GM19239 (cell line): Measurements from ENCODE around the gene DCAF11.
A peak's percentile ranks its signal among the peaks of the same experiment; 100 is the strongest.

Experiments used
- DNase-seq: peaks from one replicate; pipeline ENCODE4 v3.0.0; 2011; ENCODE audit warnings: low spot score; ENCODE audit not compliant: insufficient read length
- FAIRE-seq: peaks from 2 replicates; lab custom pipeline; 2011; peaks lifted over from hg19 to GRCh38; lab: Jason Lieb, UNC

Gene DCAF11

DNA sequence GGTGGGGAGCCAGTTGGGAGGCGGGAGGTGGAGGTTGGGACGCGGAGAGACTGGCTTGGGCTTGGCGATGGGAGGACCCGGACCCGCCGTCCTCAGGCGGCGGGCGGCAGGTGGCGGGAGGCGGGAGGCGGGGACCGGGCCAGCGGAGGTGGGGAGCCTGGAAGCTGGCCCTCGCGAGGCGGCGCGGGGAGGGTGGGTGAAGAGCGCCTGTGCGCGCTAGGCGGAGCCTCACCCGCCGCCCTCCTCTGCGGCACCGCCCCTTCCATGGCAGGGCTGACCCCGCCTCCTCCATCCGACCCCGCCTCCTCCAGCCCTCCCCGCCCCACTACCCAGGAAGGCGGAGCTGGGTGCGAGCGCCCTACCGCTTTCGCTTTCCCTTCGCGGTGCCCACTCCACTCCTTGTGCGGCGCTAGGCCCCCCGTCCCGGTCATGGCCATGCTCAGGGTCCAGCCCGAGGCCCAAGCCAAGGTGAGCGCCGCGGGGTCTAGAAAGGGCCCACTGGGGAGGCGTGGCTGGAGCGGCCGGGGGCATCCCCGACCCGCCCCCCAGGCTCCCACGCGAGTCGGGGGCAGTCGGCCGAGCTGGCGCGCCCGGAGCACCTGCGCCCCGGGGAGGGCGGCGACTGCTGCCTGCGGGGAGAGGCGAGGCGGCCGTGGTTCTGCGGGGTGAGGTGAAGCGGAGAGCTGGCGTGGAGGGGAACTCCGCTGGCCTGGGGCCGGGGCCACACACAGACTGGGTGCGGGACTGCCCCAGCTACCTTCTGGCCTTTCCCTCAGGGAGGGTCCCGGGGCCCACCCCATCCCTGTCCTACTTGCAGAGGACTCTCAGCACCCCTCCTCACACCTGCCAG, 21.5 kb downstream of the DCAF11 start, which contains the start of gene PSME1:
PSME1 (plus strand) TSS at position 361 of the 850 bp plus-strand sequence; CDS start at position 430, 69 bp downstream.
- DNase-seq (peak; percentile 92), FAIRE-seq (peak; percentile 91)

GRCh38 chr14:24136684-24137528, 22.3 kb downstream of the DCAF11 start:
- FAIRE-seq (no peak), DNase-seq (no peak)

DNA sequence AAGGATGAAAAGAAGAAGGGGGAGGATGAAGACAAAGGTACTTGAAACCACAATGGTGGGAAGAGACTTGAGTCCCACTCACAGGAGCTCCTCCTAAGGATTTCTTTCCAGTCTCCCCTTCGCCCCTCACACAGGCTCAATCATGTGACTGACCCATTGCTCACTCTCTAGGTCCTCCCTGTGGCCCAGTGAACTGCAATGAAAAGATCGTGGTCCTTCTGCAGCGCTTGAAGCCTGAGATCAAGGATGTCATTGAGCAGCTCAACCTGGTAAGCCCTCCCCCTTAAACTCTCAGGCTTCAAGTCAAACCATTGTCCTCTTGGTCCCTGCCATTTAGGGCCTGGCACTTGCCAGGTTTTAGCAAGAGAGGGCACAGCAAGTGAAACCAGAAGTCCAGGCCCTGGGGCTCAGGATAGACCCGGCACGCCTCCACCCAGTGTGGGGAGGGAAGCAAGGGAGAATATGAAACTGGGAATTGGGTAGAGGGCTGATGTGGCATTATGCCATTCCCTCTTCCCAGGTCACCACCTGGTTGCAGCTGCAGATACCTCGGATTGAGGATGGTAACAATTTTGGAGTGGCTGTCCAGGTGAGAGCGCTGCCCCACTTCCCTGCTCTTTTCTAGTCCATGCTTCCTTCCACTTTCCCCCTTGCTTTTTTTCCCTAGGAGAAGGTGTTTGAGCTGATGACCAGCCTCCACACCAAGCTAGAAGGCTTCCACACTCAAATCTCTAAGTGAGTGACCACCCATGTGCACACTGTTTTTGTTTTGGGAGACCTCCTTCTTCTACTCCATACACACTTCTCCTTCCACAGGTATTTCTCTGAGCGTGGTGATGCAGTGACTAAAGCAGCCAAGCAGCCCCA, 23.2 kb downstream of the DCAF11 start:
- DNase-seq (no peak), FAIRE-seq (no peak)

GRCh38 chr14:24138396-24139271, 24.1 kb downstream of the DCAF11 start:
- no peak for FAIRE-seq

DNA sequence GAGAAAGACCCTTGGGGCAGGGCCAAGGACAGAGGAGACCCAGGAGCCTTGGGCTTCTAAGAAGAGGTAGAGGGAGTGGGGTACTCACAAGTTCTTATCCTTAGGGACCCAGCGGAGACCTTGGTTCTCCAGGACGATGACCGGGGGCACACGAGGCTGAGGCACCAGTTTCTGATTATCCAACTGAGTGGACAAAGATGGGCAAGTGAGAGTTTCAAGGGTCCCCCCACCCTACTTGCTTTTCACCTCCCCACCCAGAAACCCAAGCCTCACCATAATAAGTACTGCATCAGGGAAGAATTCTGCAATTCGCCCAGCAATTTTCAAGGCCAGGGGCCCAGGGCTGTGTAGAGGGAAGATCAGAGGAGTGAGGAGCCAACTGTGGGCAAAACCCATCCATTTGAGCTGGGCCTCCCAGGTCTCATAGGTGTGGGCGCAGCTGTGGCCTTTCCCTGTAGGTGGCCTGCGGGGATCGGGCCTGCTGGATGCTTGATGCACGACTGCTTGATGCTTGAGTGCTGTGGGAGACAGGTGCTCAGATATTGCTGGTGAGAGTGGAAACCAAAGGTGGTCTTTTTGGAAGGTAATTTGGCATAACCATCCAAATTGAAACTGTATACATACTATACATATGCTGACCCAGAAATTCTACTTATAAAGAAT, 24.8 kb downstream of the DCAF11 start:
- FAIRE-seq (no peak), DNase-seq (no peak)

More at GRCh38 chr14:24138396-24139271, 24.1 kb downstream of the DCAF11 start:
- no peak for DNase-seq

DNA sequence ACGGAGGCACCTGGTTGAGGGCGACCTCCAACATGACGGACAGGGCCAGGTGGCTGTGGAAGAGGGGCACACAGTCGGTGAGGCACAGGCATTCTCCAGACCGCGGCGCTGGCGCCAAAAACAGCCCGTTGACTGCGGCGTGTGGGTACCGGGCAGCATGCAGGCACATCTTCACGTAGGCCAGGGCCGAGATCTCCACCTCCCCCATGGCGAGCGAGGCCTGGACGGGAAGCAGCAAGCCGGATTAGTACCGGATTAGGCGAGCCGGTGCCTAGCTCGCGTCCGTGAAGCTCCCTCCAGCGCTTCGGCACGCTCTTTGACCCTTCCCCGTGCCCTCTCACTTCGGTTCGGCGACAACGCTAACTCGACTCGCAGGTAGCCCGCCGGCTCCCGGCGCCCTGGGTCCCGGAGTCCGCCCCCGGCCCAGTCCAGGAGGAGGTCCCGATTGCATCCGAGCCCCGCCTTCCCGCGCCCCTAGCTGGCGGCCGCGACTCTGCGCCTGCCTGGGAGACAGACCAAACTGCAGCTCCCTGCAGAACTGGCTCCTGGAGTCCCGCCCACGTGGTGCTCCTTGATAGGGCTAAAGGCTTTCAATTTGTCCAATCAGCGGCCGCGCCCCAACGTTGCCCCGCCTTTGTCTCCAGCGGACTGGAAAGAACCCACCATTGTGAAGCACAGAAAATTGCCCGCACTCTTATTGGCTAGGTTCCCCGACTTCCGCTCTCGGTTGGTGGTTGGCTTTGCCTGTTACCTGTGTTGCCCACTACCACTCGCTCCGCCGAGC, 26.7 kb downstream of the DCAF11 start, which contains the start of gene EMC9:
EMC9 (minus strand) TSS at position 495 of the 784 bp plus-strand sequence; CDS start at position 208, 287 bp downstream.
- DNase-seq (peak; percentile 93), FAIRE-seq (peak; percentile 96)

- FAIRE-seq = no peak
Measured at GRCh38 chr14:24143511-24143910, 28.9 kb downstream of the DCAF11 start.

GRCh38 chr14:24144451-24144850, 29.9 kb downstream of the DCAF11 start:
- no peak for DNase-seq
- FAIRE-seq = no peak

More at GRCh38 chr14:24143511-24143910, 28.9 kb downstream of the DCAF11 start:
- DNase-seq = no peak

GRCh38 chr14:24145219-24145618, 30.6 kb downstream of the DCAF11 start:
- FAIRE-seq (no peak), DNase-seq (no peak)

- peak; percentile 70 for FAIRE-seq
- DNase-seq = no peak
Measured at GRCh38 chr14:24145690-24146452, 31.3 kb downstream of the DCAF11 start.

GRCh38 chr14:24146453-24146977, 31.9 kb downstream of the DCAF11 start, which contains the start of gene PSME2:
TSS of gene PSME2 (minus strand) at chr14:24146610. CDS start at chr14:24146581, 29 bp downstream.
- FAIRE-seq (peak; percentile 39), DNase-seq (peak; percentile 96)

- peak; percentile 98 for DNase-seq
- peak; percentile 98 for FAIRE-seq
Measured at GRCh38 chr14:24146978-24147760, 32.6 kb downstream of the DCAF11 start, which contains the start of gene RNF31. TSS of gene RNF31 (plus strand) at chr14:24147498. CDS start at chr14:24147699, 201 bp downstream.

DNA sequence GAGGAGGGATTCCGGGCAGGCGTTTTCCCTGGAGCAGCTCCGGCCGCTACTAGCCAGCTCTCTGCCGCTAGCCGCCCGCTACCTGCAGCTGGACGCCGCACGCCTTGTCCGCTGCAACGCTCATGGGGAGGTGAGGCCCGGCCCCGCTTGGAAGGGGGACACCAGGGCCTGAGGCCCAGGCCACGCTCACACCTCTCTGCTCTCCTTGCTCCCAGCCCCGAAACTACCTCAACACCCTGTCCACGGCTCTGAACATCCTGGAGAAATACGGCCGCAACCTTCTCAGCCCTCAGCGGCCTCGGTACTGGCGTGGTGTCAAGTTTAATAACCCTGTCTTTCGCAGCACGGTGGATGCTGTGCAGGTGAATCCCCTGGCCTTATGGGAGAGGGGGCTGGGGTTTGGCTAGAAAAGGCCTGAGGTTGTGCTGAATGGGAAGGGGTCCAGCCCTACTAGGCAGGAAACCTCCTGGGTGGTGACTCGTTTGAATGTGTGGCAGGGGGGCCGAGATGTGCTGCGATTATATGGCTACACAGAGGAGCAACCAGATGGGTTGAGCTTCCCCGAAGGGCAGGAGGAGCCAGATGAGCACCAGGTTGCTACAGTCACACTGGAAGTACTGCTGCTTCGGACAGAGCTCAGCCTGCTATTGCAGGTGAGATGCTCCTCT, 33.3 kb downstream of the DCAF11 start:
- no peak for DNase-seq
- FAIRE-seq = no peak

DNA sequence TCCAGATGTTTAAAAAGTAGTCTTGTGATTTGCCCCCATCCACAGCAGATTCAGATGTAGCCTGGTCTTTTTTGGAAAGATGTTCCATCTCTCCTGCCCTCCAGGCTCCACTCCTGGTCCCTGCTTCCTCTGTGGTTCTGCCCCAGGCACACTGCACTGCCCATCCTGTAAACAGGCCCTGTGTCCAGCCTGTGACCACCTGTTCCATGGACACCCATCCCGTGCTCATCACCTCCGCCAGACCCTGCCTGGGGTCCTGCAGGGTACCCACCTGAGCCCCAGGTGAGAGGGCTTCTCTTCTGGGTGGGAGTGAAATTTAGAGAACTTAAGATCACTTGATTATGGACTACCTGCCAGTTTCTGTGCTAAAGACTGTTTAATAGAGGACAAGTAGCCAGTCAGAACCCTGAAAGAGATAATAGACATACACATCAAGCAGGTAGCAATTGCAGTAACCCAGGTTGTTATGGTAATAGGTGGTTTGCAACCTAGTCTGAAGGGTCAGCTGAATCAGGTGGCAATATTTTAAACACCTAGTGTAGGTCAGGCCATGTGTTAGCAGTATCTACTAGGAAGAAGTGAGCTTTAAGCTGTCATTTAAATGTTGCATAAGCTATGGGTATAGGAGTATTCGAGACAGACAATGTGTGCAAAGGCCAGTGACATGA, 34.9 kb downstream of the DCAF11 start:
- DNase-seq = no peak
- no peak for FAIRE-seq

GRCh38 chr14:24150061-24150460, 35.5 kb downstream of the DCAF11 start:
- FAIRE-seq = no peak
- DNase-seq = no peak
